SK-N-MC (cell line): ENCODE data around the gene GSC.

Source experiments
- DNase-seq: peaks from one replicate; pipeline ENCODE4 v3.0.0-alpha.2; 2011; ENCODE audit warnings: low read depth, low spot score
- H3K27ac ChIP-seq: fragments of 200-600 bp; sonication (generic); 2 replicates; pipeline ENCODE4 v1.5.1; 2016; ENCODE audit warnings: mixed run types
- H3K36me3 ChIP-seq: fragments of 200-600 bp; sonication (generic); 2 replicates; pipeline ENCODE4 v1.6.1; 2017; ENCODE audit warnings: antibody characterized with exemption, low read length, mixed read lengths; ENCODE audit not compliant: insufficient read depth
- H3K4me3 ChIP-seq: fragments of 200-600 bp; sonication (generic); 2 replicates; pipeline ENCODE4 v1.5.1; 2016
- H3K9ac ChIP-seq: fragments of 200-600 bp; sonication (generic); 2 replicates; pipeline ENCODE4 v1.8.0; 2017; ENCODE audit warnings: mixed run types, mixed read lengths; ENCODE audit not compliant: insufficient read length
- H3K9me3 ChIP-seq: fragments of 200-600 bp; sonication (generic); 2 replicates; pipeline ENCODE4 v1.6.1; 2017; ENCODE audit warnings: low read depth, mild to moderate bottlenecking, antibody characterized with exemption, low read length, moderate library complexity, mixed read lengths
- EZH2 ChIP-seq: fragments of 200-600 bp; sonication (generic); IDR thresholded peaks from one replicate; pipeline ENCODE4 v1.6.1; 2017; ENCODE audit warnings: antibody characterized with exemption
- FOXP2 ChIP-seq: optimal IDR thresholded peaks from 2 replicates; pipeline ENCODE3; 2011; ENCODE audit warnings: mild to moderate bottlenecking, moderate library complexity; ENCODE audit not compliant: insufficient read depth; ENCODE audit errors: extremely low read length, control extremely low read depth
- POLR2AphosphoS5 ChIP-seq: IDR thresholded peaks from 2 replicates; pipeline ENCODE4 v1.6.1; 2012; ENCODE audit warnings: mild to moderate bottlenecking, low read depth, low read length, borderline replicate concordance

Gene GSC

GRCh38 chr14:94768141-94768520, 1.8 kb downstream of the GSC start:
- Histone ChIP-seq H3K4me3 (no peak overlapping the region), H3K9me3 (no peaks in the 10 kb centered on the region), H3K36me3 (no peaks in the 10 kb centered on the region), H3K27ac (no peak overlapping the region), H3K9ac (no peak overlapping the region)
- DNase-seq, result no peak
- TF ChIP-seq EZH2 (no peak), POLR2AphosphoS5 (no peak), FOXP2 (no peak)

- H3K9me3 ChIP-seq, result no peaks in the 10 kb centered on the region
- no peak for DNase-seq
- no peak overlapping the region for H3K9ac ChIP-seq
- no peak overlapping the region for H3K4me3 ChIP-seq
- TF ChIP-seq POLR2AphosphoS5 (no peak), FOXP2 (no peak), EZH2 (no peak)
- no peaks in the 10 kb centered on the region for H3K36me3 ChIP-seq
- no peak overlapping the region for H3K27ac ChIP-seq
Measured at GRCh38 chr14:94767321-94767878, 2.5 kb downstream of the GSC start.

- Histone ChIP-seq H3K27ac (no peak overlapping the region), H3K9me3 (no peaks in the 10 kb centered on the region), H3K9ac (no peak overlapping the region), H3K4me3 (no peak overlapping the region), H3K36me3 (no peaks in the 10 kb centered on the region)
- TF ChIP-seq EZH2 (no peak), FOXP2 (no peak), POLR2AphosphoS5 (no peak)
- no peak for DNase-seq
Measured at GRCh38 chr14:94764573-94764972, 5.3 kb downstream of the GSC start.

- Histone ChIP-seq H3K36me3 (no peaks in the 10 kb centered on the region), H3K9me3 (no peaks in the 10 kb centered on the region), H3K27ac (no peak overlapping the region), H3K4me3 (no peak overlapping the region), H3K9ac (no peak overlapping the region)
- DNase-seq, result no peak
- no peak for TF ChIP-seq FOXP2
- no peak for TF ChIP-seq POLR2AphosphoS5
- no peak for TF ChIP-seq EZH2
Measured at GRCh38 chr14:94762431-94762830, 7.5 kb downstream of the GSC start.

- TF ChIP-seq FOXP2 (no peak), POLR2AphosphoS5 (no peak), EZH2 (no peak)
- H3K9me3 ChIP-seq, result no peaks in the 10 kb centered on the region
- H3K9ac ChIP-seq, result no peak overlapping the region
- H3K36me3 ChIP-seq, result no peaks in the 10 kb centered on the region
- no peak overlapping the region for H3K27ac ChIP-seq
- H3K4me3 ChIP-seq, result no peak overlapping the region
- DNase-seq, result no peak
Measured at GRCh38 chr14:94761997-94762377, 7.9 kb downstream of the GSC start.

- Histone ChIP-seq H3K36me3 (no peaks in the 10 kb centered on the region), H3K9ac (no peak overlapping the region), H3K9me3 (no peaks in the 10 kb centered on the region), H3K27ac (no peak overlapping the region), H3K4me3 (no peak overlapping the region)
- TF ChIP-seq FOXP2, result no peak
- no peak for TF ChIP-seq POLR2AphosphoS5
- TF ChIP-seq EZH2, result no peak
- no peak for DNase-seq
Measured at GRCh38 chr14:94761348-94761996, 8.4 kb downstream of the GSC start.

GRCh38 chr14:94756310-94756882, 13.5 kb downstream of the GSC start:
- no peaks in the 10 kb centered on the region for H3K36me3 ChIP-seq
- H3K9me3 ChIP-seq, result no peaks in the 10 kb centered on the region
- TF ChIP-seq FOXP2 (no peak), POLR2AphosphoS5 (no peak), EZH2 (no peak)

GRCh38 chr14:94754391-94754942, 15.4 kb downstream of the GSC start:
- H3K9me3 ChIP-seq, result no peaks in the 10 kb centered on the region
- no peak overlapping the region for H3K27ac ChIP-seq
- no peak overlapping the region for H3K9ac ChIP-seq
- DNase-seq, result no peak
- TF ChIP-seq FOXP2 (no peak), POLR2AphosphoS5 (no peak), EZH2 (no peak)
- H3K36me3 ChIP-seq, result no peaks in the 10 kb centered on the region
- no peak overlapping the region for H3K4me3 ChIP-seq

More at GRCh38 chr14:94756310-94756882, 13.5 kb downstream of the GSC start:
- Histone ChIP-seq H3K9ac (no peak overlapping the region), H3K27ac (no peak overlapping the region), H3K4me3 (no peak overlapping the region)
- no peak for DNase-seq
